RPMI8226 (cell line): ENCODE results near the gene FCGR3A.
"Not testable (repeated sequence)": the region's sequence is repeated elsewhere in the genome, so short reads cannot be mapped to it uniquely, and the experiment has no call there.

Experiments
- DNase-seq: peaks from one replicate; pipeline ENCODE4 v3.0.0-alpha.2; 2015

Gene FCGR3A

GRCh38 chr1:161529463-161530104 lies 20.0 kb downstream of the FCGR3A start:
- not testable (repeated sequence) for DNase-seq

DNA sequence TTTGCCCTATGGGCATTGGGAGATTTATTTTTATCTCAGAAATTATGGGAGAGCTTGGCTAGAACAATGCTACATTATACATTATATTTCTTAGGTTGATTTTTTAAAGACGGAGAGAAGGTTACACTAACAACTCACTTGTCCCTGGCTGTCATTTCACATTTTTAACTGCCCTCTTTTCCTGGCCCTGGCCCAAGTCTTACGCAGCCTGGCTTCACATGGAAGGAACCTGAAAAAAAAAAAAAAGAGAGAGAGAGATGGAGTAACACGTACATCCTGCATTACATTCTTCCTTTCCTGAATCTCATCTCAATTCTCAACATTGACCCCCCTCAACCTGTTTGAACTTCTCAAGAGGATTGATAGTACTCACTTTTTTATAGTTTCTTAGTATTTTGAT lies 21.1 kb downstream of the FCGR3A start:
- peak; percentile 56 for DNase-seq

DNA sequence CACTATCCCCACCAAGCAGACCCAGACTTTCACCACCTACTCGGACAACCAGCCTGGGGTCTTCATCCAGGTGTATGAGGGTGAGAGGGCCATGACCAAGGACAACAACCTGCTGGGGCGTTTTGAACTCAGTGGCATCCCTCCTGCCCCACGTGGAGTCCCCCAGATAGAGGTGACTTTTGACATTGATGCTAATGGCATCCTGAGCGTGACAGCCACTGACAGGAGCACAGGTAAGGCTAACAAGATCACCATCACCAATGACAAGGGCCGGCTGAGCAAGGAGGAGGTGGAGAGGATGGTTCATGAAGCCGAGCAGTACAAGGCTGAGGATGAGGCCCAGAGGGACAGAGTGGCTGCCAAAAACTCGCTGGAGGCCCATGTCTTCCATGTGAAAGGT lies 23.7 kb downstream of the FCGR3A start:
- not testable (repeated sequence) for DNase-seq

DNA sequence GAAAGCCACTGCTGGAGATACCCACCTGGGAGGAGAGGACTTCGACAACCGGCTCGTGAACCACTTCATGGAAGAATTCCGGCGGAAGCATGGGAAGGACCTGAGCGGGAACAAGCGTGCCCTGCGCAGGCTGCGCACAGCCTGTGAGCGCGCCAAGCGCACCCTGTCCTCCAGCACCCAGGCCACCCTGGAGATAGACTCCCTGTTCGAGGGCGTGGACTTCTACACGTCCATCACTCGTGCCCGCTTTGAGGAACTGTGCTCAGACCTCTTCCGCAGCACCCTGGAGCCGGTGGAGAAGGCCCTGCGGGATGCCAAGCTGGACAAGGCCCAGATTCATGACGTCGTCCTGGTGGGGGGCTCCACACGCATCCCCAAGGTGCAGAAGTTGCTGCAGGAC lies 24.3 kb downstream of the FCGR3A start:
- not testable (repeated sequence) for DNase-seq

- not testable (repeated sequence) for DNase-seq
These were observed 24.8 kb downstream of the FCGR3A start for GRCh38 chr1:161524742-161525291.

GRCh38 chr1:161523817-161524741 lies 25.5 kb downstream of the FCGR3A start, which contains the start of gene HSPA6:
TSS of gene HSPA6 (plus strand) at chr1:161524540. CDS start at chr1:161524659, 119 bp downstream.
- DNase-seq = peak; percentile 82

- not testable (repeated sequence) for DNase-seq
These were observed 26.4 kb downstream of the FCGR3A start for GRCh38 chr1:161523041-161523816.

- DNase-seq = not testable (repeated sequence)
These were observed 35.7 kb downstream of the FCGR3A start for GRCh38 chr1:161513953-161514352.

- DNase-seq = not testable (repeated sequence)
These were observed 36.2 kb downstream of the FCGR3A start for GRCh38 chr1:161513448-161513780.

DNA sequence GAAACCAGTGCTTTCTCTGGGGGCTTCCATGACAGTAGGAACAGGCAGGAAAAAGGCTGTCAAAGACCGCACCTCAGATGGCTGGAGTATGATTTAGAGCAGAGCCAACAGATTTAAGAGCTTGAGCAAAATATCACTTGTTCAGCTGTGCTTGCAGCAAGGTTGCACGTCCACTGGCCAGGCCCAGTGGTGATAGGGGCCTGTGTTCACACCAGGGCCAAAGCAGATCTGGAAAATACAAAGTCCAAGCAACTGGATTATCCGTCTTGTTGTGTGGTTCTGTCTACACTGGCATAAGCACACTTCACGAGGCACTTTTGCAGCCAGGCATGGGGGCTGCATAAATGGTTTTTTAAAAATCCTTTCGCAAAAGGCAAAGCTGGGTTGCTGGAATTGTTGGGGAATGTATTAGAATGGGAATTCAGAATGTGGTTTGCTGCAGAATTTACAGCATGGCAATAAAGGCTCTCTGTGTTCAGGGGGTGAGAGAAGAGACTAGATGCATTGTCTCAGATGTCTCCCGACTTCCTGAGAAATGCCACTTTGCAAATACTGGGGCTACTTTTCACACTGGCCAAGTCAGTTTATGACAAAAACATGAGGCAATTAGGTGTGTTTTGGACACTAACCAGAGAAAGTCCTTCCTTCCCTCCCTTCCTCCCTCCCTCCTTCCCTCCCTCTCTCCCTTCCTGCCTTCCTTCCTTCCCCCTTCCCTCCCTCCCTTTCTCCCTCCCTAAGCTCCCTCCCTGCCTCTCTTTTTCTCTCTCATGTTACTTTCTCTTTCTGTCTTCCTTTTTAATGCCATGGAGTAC lies 36.8 kb downstream of the FCGR3A start:
- not testable (repeated sequence) for DNase-seq

DNA sequence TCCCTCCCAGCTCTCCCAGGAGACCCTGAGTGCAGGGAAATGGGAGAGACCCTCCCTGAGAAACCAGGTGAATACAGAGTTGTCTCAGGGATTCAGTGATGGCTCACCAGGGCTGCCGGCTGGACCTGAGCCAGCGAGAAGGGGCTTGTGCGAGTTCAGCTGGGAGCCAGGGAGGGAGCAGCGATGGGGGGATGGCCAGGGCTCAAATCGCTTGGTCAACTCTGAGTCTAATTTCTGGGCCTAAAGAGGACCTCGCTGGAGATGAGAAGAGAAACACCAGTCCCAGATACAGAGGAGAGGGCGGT lies 37.9 kb downstream of the FCGR3A start:
- DNase-seq = no peak

DNA sequence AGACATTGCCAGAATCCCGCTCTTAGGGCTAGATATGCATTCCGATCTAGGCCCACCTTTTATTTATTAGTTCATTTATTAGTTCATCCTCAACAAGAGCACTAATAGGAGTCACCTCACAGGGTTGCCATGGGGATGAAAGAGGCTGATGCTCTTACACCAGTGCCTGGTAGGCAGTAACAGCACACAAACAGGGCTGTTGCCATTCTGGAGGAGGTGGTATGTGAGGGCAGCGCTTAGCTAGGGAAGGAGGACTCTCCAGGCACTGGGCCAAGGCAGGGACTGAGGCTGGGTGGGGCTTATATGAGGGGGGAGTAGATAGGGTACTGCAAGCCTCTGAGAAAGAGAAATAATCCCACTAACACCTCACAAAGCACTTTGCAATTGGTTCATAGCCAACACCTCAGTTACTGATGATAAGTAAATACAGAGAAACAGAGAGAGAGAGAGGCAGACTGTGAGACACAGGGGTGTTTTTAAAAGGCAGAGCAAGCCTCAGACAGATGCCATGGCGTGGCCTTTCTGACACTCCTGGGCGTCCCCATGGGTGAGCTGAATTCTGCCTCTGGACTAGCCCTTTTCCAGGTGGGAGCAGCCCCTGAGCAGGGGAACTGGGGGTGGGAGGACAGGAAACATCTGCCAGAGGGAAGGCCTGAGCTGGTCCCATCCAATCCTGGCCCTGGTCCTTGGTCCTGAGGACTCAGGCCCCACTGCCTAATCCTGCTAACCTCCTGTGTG lies 38.4 kb downstream of the FCGR3A start:
- DNase-seq = peak; percentile 53

- no peak for DNase-seq
These were observed 39.1 kb downstream of the FCGR3A start for GRCh38 chr1:161510477-161510876.

- DNase-seq = no peak
These were observed 43.0 kb downstream of the FCGR3A start for GRCh38 chr1:161506336-161507223.

DNA sequence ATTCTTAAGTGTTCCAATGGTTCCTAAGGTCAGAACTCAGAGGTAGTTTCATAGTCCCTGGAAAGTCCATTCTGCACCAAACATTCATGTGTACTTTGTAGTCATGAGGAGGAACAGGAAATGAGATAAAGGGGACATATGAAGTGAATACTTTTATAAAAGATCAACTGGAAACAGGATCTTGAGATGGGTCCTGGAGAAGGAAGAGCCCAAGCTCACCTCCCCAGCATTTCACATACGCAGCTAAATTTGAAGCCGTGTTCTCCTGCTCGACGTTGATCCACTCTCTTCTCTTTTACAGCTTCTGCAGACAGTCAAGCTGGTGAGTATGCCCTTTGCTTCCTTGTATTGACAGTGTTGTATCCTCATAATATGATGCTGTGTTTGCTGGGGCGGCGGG lies 43.9 kb downstream of the FCGR3A start:
- DNase-seq = no peak

DNA sequence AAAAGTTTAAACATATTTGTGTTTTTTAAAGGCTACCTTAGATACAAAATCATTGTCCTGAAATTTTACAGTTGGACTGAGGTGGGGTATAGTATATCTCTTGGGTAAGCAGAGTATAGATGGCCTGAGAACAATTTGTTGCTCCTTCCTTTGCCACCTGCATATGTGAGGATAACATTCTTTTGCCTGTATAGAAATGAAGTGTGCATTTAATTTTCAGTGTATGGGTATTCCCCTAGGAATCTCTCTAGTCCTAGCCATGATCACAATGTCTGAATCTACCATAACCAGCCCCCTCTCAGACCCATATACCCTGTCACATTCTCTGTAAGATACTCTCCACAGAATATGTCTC lies 46.2 kb downstream of the FCGR3A start:
- DNase-seq = no peak

DNA sequence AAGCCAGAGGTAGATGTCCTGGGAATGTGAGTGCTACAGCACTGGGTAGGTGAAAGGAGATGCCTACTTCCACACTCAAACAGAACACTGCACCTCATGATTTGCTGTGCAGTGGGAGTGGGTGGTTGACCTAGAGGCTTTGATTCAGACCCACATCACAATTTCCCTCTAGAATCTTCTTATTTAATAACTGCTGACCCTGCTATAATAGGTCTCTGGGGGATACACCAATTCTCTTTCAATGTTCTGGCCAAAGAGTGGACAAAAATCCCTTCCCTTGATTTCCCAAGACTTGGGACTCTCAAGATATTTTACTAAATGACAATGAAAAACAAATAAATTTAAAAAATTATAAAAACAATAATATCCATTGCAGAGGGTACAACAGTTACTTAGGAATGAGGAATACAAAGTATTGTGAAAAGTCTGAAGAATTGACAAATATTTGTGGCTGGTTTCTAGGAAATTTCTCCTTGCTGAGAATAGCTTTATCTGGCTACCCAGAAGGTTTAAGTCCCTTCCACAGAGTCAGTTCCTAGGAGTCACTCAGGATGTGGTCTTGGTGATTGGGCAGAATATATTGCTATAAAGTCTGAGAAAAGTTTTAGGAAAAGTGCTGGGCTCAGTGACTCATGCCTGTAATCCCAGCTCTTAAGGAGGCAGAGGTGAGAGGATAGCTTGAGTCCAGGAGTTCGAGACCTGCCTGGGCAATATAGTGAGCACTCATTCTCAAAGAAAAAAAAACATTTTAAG lies 46.8 kb downstream of the FCGR3A start:
- DNase-seq = no peak

GRCh38 chr1:161502181-161502580 lies 47.4 kb downstream of the FCGR3A start:
- no peak for DNase-seq

DNA sequence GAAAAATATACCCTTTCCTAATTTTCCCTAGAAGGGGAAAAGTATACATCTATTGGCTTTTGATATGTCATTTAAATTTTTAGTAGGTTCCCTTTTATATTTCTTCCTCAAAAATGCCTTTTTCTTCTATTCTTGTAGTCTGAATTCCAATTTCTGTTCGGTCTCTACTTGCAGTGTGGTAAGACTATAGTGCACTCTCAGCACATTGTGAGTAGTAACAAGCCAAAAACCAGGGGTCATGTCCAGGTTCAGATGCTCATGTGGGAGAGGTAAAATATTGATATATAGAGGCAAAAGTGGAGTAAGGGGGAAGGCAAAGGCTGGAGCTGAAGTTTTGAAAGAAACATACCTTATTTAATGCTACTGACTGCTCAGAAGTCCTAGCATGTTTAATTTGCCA lies 48.4 kb downstream of the FCGR3A start:
- DNase-seq = peak; percentile 38
